ENCODE measurements around the gene PTPRN2. TPM values are rescaled to one million over a fixed set of nuclear protein-coding genes. Genes with fewer than 3 reads are reported as not detected.

PTPRN2 gene
- total RNA-seq, 1 experiment from 2014 or later = 1.7 TPM

DNA sequence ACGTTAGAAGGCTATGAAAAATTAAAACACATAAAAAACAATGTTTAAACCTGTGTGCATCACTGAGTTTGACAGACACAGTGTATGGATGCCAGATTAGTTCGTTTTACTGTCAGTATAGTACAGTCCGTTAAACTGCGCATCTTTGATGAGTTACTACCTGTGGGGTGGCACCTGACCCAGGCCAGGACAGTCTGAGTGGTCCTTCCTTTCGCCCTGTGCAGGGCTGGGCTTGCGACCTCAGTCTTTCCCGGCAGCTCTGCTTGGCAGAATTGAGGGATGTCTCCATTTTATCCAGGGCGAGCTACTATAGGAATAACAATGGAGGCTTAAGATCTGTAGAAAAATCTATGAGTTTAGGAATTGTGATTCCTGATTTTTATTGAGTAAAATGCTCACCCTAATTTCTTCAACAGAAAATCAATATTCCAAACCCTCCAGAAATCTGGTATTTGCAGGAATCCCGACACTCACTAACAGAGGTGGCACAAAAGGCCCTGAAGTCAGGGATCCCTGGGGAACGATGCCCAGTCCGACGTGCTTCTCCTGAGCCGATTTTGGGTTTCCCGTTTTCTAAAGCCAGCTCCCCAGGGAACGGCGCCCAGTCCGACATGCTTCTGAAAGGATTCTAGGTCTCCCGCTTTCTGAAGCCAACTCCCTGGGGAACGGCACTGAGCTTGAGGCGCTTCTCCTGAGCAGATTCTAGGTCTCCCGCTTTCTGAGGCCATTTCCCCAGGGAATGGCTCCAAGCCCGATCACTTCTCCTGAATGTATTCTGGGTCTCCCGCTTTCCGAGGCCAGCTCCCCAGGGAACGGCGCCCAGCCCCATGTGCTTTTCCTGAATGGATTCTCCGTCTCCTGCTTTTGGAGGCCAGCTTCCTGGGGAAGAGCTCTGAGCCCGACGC, 873.2 kb downstream of the PTPRN2 start:
- Histone ChIP-seq H3K9ac (ENCODE audit: low read length) (no peak overlapping the region), H3K27me3 (ENCODE audit: low read length) (no peaks in the 10 kb centered on the region), H3K4me2 (ENCODE audit: low read depth, low read length, poor library complexity, severe bottlenecking) (no peak overlapping the region)

DNA sequence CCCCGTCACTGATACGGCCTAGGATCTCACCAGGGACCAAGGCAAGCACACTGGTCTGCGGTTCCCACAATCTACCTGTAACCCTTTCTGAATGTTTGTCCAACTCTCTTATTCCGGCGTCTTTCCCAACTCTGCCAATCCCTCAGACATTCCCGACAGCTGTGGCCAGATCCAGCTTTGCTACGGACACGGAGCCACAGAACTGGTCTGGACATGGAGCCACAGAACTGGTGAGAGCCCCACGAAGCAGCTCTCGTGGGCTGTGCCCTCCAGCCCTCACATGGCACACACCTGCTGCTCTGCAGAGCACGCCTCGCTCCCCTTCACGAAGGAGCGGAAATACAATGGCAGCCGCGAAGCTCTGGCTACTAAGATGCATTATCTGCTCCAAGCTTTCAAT, 874.0 kb downstream of the PTPRN2 start:
- Histone ChIP-seq H3K27me3 (ENCODE audit: low read length) (no peaks in the 10 kb centered on the region), H3K9me2 (replicated peaks; ENCODE audit: insufficient read depth, low read length) (no peaks in the 10 kb centered on the region), H3K79me2 (ENCODE audit: low read length) (no peaks in the 10 kb centered on the region), H3K27ac (ENCODE audit: low read length) (no peak overlapping the region), H2AFZ (ENCODE audit: low read length) (no peak overlapping the region), H3K4me1 (ENCODE audit: low read length) (no peaks in the 10 kb centered on the region), H3K4me2 (ENCODE audit: low read depth, low read length, poor library complexity, severe bottlenecking) (no peak overlapping the region), H3K4me3 (ENCODE audit: low read length) (no peak overlapping the region), H4K20me1 (ENCODE audit: insufficient read depth, low read depth, low read length) (no peaks in the 10 kb centered on the region), H3K9me3 (ENCODE audit: low read length) (no peaks in the 10 kb centered on the region), H3K36me3 (ENCODE audit: insufficient read depth, low read length) (no peaks in the 10 kb centered on the region), H3K9ac (ENCODE audit: low read length) (no peak overlapping the region)
- no peak for DNase-seq

More for the DNA sequence above, 873.2 kb downstream of the PTPRN2 start:
- Histone ChIP-seq H3K79me2 (ENCODE audit: low read length) (no peaks in the 10 kb centered on the region), H3K36me3 (ENCODE audit: insufficient read depth, low read length) (no peaks in the 10 kb centered on the region), H2AFZ (ENCODE audit: low read length) (no peak overlapping the region), H3K4me1 (ENCODE audit: low read length) (no peaks in the 10 kb centered on the region), H3K27ac (ENCODE audit: low read length) (no peak overlapping the region), H3K9me2 (replicated peaks; ENCODE audit: insufficient read depth, low read length) (no peaks in the 10 kb centered on the region), H3K9me3 (ENCODE audit: low read length) (no peaks in the 10 kb centered on the region), H3K4me3 (ENCODE audit: low read length) (no peak overlapping the region), H4K20me1 (ENCODE audit: insufficient read depth, low read depth, low read length) (no peaks in the 10 kb centered on the region)
- no peak for DNase-seq

DNA sequence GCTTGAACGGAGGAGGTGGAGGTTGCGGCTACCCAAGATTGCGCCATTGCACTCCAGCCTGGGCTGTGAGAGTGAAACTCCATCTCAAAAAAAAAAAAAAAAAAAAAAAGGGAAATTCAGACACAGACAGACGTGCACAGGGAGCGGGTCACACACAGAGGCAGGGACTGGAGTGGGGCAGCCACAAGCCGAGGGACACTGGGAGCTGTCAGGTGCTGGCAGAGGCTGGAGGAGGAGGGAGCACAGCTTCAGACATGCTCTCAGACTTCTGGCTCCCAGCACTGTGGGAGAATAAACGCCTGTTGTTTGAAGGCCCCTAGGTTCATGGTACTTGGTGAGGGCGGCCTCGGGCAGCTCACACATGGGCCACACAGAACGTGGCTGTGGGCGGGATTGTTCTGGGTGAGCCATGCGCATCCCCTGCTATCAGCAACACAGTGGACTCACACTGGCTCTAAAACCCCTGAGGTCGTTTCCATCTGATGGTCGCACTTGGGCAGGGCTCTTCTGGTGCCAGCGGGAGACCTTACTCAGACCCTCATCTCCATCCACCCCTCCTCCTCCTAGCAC, 874.9 kb downstream of the PTPRN2 start:
- H3K79me2 ChIP-seq (ENCODE audit: low read length) = no peaks in the 10 kb centered on the region
- no peaks in the 10 kb centered on the region for H4K20me1 ChIP-seq (ENCODE audit: insufficient read depth, low read depth, low read length)
- no peak overlapping the region for H3K4me3 ChIP-seq (ENCODE audit: low read length)
- DNase-seq = no peak
- no peak overlapping the region for H2AFZ ChIP-seq (ENCODE audit: low read length)
- no peak overlapping the region for H3K9ac ChIP-seq (ENCODE audit: low read length)
- no peak overlapping the region for H3K27ac ChIP-seq (ENCODE audit: low read length)
- no peak overlapping the region for H3K4me2 ChIP-seq (ENCODE audit: low read depth, low read length, poor library complexity, severe bottlenecking)
- H3K36me3 ChIP-seq (ENCODE audit: insufficient read depth, low read length) = no peaks in the 10 kb centered on the region
- H3K9me2 ChIP-seq (replicated peaks; ENCODE audit: insufficient read depth, low read length) = no peaks in the 10 kb centered on the region
- no peaks in the 10 kb centered on the region for H3K4me1 ChIP-seq (ENCODE audit: low read length)
- no peaks in the 10 kb centered on the region for H3K27me3 ChIP-seq (ENCODE audit: low read length)
- no peaks in the 10 kb centered on the region for H3K9me3 ChIP-seq (ENCODE audit: low read length)

DNA sequence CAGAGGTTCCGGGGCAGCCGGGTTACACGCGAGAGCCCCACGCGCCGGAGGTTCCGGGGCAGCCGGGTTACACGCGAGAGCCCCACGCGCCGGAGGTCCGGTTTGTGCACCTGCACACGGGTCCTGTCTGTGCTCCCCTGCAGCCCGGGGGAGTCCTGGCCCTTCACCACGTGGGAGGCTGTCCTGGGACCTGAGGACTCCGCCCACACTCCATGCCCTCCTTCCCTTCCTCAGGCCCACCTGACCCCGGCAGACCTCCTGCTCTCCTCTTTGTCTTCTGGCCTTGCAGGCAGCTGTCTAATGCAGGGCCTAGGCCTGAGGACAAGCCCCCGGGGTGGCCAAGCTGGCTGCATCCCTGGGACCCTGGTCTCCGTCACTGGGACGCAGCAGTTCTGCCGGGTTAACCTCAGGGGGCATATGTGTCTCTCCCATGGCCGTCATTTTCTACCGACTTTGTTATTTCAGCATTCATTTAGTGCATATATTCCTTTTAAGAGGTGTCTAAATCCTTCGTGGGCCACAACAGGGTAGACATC, 876.2 kb downstream of the PTPRN2 start:
- H3K9me2 ChIP-seq (replicated peaks; ENCODE audit: insufficient read depth, low read length) = no peaks in the 10 kb centered on the region
- no peaks in the 10 kb centered on the region for H3K27me3 ChIP-seq (ENCODE audit: low read length)
- no peak overlapping the region for H3K9ac ChIP-seq (ENCODE audit: low read length)
- DNase-seq = no peak
- no peak overlapping the region for H3K4me3 ChIP-seq (ENCODE audit: low read length)
- no peaks in the 10 kb centered on the region for H4K20me1 ChIP-seq (ENCODE audit: insufficient read depth, low read depth, low read length)
- no peak overlapping the region for H3K4me2 ChIP-seq (ENCODE audit: low read depth, low read length, poor library complexity, severe bottlenecking)
- no peak overlapping the region for H2AFZ ChIP-seq (ENCODE audit: low read length)
- no peaks in the 10 kb centered on the region for H3K79me2 ChIP-seq (ENCODE audit: low read length)
- no peak overlapping the region for H3K27ac ChIP-seq (ENCODE audit: low read length)
- H3K36me3 ChIP-seq (ENCODE audit: insufficient read depth, low read length) = no peaks in the 10 kb centered on the region
- no peaks in the 10 kb centered on the region for H3K4me1 ChIP-seq (ENCODE audit: low read length)
- no peaks in the 10 kb centered on the region for H3K9me3 ChIP-seq (ENCODE audit: low read length)

DNA sequence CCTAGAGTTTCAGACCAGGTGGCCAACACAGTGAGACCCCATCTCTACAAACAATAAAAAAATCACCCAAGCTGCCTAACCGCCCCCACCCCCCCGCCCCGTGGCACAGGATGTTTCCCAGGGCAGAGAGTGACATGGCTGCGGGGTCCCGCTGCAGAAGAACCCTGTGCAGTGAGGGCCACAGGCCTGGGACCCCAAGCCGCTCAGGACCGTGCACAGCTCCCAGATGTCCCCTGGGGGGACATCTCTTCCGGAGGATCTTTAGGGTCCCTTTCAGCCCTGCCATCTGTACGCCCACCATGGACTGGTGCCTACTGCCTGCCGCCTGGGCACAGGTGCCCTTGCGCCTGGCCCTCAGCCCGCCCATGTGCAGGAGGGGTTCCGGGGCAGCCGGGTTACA, 877.2 kb downstream of the PTPRN2 start:
- no peaks in the 10 kb centered on the region for H3K79me2 ChIP-seq (ENCODE audit: low read length)
- H3K4me2 ChIP-seq (ENCODE audit: low read depth, low read length, poor library complexity, severe bottlenecking) = no peak overlapping the region
- no peaks in the 10 kb centered on the region for H3K9me2 ChIP-seq (replicated peaks; ENCODE audit: insufficient read depth, low read length)
- H3K4me1 ChIP-seq (ENCODE audit: low read length) = no peaks in the 10 kb centered on the region
- H3K9me3 ChIP-seq (ENCODE audit: low read length) = no peaks in the 10 kb centered on the region
- no peak overlapping the region for H2AFZ ChIP-seq (ENCODE audit: low read length)
- DNase-seq = no peak
- H3K27me3 ChIP-seq (ENCODE audit: low read length) = no peaks in the 10 kb centered on the region
- no peaks in the 10 kb centered on the region for H4K20me1 ChIP-seq (ENCODE audit: insufficient read depth, low read depth, low read length)
- no peak overlapping the region for H3K9ac ChIP-seq (ENCODE audit: low read length)
- H3K4me3 ChIP-seq (ENCODE audit: low read length) = no peak overlapping the region
- no peak overlapping the region for H3K27ac ChIP-seq (ENCODE audit: low read length)
- H3K36me3 ChIP-seq (ENCODE audit: insufficient read depth, low read length) = no peaks in the 10 kb centered on the region

DNA sequence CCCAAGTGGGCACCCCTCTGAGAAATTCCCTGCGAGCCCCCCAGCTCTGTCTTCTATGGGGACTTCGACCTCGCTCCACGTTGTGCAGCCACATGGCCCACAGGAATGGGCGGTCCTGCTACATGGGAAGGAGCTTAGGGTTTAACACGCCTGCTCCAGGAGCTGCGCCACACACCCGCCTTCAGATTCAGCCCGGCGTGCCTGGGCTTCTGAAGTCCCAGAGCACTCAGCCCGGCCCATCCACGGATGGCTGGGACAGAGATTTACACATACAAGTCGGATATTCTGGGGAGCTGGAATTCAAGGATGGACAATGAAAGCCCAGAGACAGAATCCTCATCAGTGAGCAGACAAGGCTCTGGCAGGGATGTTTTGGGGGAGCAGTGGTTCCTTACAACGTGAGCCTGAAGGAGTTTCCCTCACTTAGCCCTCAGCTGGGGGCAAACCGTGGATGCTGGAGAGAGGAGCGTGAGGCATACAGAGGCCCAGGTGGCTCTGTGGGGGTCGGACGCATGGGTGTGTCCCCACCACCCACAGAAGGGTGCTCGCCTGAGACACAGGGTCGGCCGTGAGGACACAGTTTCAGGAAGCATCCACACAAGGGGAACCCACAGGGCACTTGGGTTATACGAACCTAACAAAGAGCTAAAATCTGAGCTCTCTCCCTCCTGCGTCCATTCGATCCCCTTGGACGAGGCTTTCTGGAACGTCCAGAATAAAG, 877.9 kb downstream of the PTPRN2 start:
- H2AFZ ChIP-seq (ENCODE audit: low read length) = no peak overlapping the region
- no peaks in the 10 kb centered on the region for H3K9me3 ChIP-seq (ENCODE audit: low read length)
- no peaks in the 10 kb centered on the region for H3K27me3 ChIP-seq (ENCODE audit: low read length)
- no peaks in the 10 kb centered on the region for H3K36me3 ChIP-seq (ENCODE audit: insufficient read depth, low read length)
- no peaks in the 10 kb centered on the region for H4K20me1 ChIP-seq (ENCODE audit: insufficient read depth, low read depth, low read length)
- no peak overlapping the region for H3K27ac ChIP-seq (ENCODE audit: low read length)
- H3K4me2 ChIP-seq (ENCODE audit: low read depth, low read length, poor library complexity, severe bottlenecking) = no peak overlapping the region
- H3K4me1 ChIP-seq (ENCODE audit: low read length) = no peaks in the 10 kb centered on the region
- H3K4me3 ChIP-seq (ENCODE audit: low read length) = no peak overlapping the region
- no peaks in the 10 kb centered on the region for H3K9me2 ChIP-seq (replicated peaks; ENCODE audit: insufficient read depth, low read length)
- H3K9ac ChIP-seq (ENCODE audit: low read length) = no peak overlapping the region
- no peak for DNase-seq
- no peaks in the 10 kb centered on the region for H3K79me2 ChIP-seq (ENCODE audit: low read length)

DNA sequence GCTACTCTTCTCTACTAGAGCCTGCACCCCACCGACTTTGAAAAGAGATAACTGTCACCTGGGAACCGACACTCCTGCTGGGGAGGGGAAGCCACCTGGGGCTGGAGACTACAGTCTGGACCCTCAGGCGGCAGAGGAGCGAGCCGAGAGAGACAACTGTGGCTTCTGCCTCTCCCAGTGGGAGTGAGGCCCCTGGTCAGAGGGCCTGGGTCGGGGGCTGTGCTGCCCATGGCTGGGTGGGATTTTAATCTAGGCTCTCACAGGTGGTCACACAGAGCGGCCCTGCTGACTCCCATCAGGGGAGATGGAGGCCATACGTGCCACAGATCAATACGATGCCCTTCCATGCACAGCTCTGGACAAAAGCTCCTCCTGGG, 878.7 kb downstream of the PTPRN2 start:
- H2AFZ ChIP-seq (ENCODE audit: low read length) = no peak overlapping the region
- H3K4me1 ChIP-seq (ENCODE audit: low read length) = no peaks in the 10 kb centered on the region

More for the DNA sequence above, 878.7 kb downstream of the PTPRN2 start:
- Histone ChIP-seq H3K27ac (ENCODE audit: low read length) (no peak overlapping the region), H3K9me2 (replicated peaks; ENCODE audit: insufficient read depth, low read length) (no peaks in the 10 kb centered on the region), H3K9ac (ENCODE audit: low read length) (no peak overlapping the region), H4K20me1 (ENCODE audit: insufficient read depth, low read depth, low read length) (no peaks in the 10 kb centered on the region), H3K4me3 (ENCODE audit: low read length) (no peak overlapping the region), H3K36me3 (ENCODE audit: insufficient read depth, low read length) (no peaks in the 10 kb centered on the region), H3K9me3 (ENCODE audit: low read length) (no peaks in the 10 kb centered on the region), H3K79me2 (ENCODE audit: low read length) (no peaks in the 10 kb centered on the region), H3K27me3 (ENCODE audit: low read length) (no peaks in the 10 kb centered on the region), H3K4me2 (ENCODE audit: low read depth, low read length, poor library complexity, severe bottlenecking) (no peak overlapping the region)
- no peak for DNase-seq
